K562 (cell line): ENCODE measurements around the gene HSD11B1. TPM values are rescaled to one million over a fixed set of nuclear protein-coding genes. Genes with fewer than 3 reads are reported as not detected.

Experiments used
- ATAC-seq: fragments of 200-7000 bp; cut with Tn5 transposase; 3 replicates; pipeline ENCODE4 v1.9.1; 2020; ENCODE audit warnings: moderate library complexity
- BruUV-seq: library from RNA; stranded (reverse); fragments of 400-500 nt; replicated peaks from 2 replicates; lab custom pipeline; 2021; lab: Mats Ljungman, UMichigan
- CTCF ChIA-PET: fragments of 300-600 bp; formaldehyde crosslinking; extraction: SDS; loops from one replicate; lab custom pipeline; 2021; ENCODE audit warnings: low intra/inter-chr PET ratio; lab: Yijun Ruan, JAX
- POLR2A ChIA-PET: fragments of 300-600, 350-650 bp; sonication (Branson Sonifier 250); formaldehyde crosslinking; extraction: SDS; loops from one replicate; lab custom pipeline; 2021; ENCODE audit warnings: antibody characterized with exemption, inconsistent platforms; lab: Yijun Ruan, JAX
- DNase-seq, 4 experiments: peaks; one replicate each; pipeline versions ENCODE4 v3.0.0 to v3.0.0-alpha.2; 2011 to 2018; ENCODE audit warnings: low spot score in 3 of 4, mixed read lengths in 3 of 4; ENCODE audit errors: extremely low read depth in 1 of 4
- FAIRE-seq: peaks from 2 replicates; lab custom pipeline; 2011; peaks lifted over from hg19 to GRCh38; lab: Jason Lieb, UNC
- H2AFZ ChIP-seq: 2 replicates; pipeline ENCODE4 v1.6.0; 2011; ENCODE audit warnings: low read depth, low read length, control low read depth, inconsistent platforms
- H3K27ac ChIP-seq: fragments of 200-600 bp; 3 replicates; pipeline ENCODE4 v1.8.0; 2011; ENCODE audit warnings: low read depth, mild to moderate bottlenecking, control low read depth, inconsistent platforms, low read length, moderate library complexity, mixed read lengths; ENCODE audit errors: extremely low read depth
- H3K27me3 ChIP-seq, 2 experiments: fragments of 300-600 bp in 1 of 2; 2 replicates in 1 of 2; 3 replicates in 1 of 2; pipeline versions ENCODE4 v1.6.0 to v1.8.0; 2011; ENCODE audit warnings: inconsistent platforms in 2 of 2, low read length in 2 of 2, mild to moderate bottlenecking in 1 of 2, mixed read lengths in 1 of 2, moderate library complexity in 1 of 2; ENCODE audit not compliant: control insufficient read depth in 2 of 2, insufficient read depth in 2 of 2
- H3K36me3 ChIP-seq: fragments of 300-600 bp; 3 replicates; pipeline ENCODE4 v1.8.0; 2011; ENCODE audit warnings: mild to moderate bottlenecking, low read length, inconsistent platforms; ENCODE audit not compliant: control insufficient read depth, insufficient read depth
- H3K4me1 ChIP-seq, 2 experiments: fragments of 200-600 bp in 1 of 2; replicated peaks in 1 of 2; 2 replicates in 1 of 2; 3 replicates in 1 of 2; pipeline versions ENCODE4 v1.5.1 to v1.8.0; 2011; ENCODE audit warnings: inconsistent platforms in 2 of 2, low read length in 2 of 2, mild to moderate bottlenecking in 1 of 2, mixed read lengths in 1 of 2, moderate library complexity in 1 of 2; ENCODE audit not compliant: control insufficient read depth in 2 of 2, insufficient read depth in 2 of 2
- H3K4me2 ChIP-seq: 2 replicates; pipeline ENCODE4 v1.6.1; 2011; ENCODE audit warnings: low read length, control low read depth, inconsistent platforms, mixed read lengths; ENCODE audit not compliant: insufficient read depth
- H3K4me3 ChIP-seq: fragments of 200-600 bp; sonication (generic), shearing (Covaris generic); 2 replicates; pipeline ENCODE4 v1.5.1; 2016; ENCODE audit warnings: control low read depth, inconsistent platforms
- H3K79me2 ChIP-seq: fragments of 200-600 bp; 3 replicates; pipeline ENCODE4 v1.8.0; 2011; ENCODE audit warnings: low read length, inconsistent platforms; ENCODE audit not compliant: control insufficient read depth, insufficient read depth
- H3K9ac ChIP-seq, 2 experiments: 2 replicates each; pipeline versions ENCODE4 v1.6.0 to v1.6.1; 2011; ENCODE audit warnings: low read depth in 2 of 2, low read length in 2 of 2, control low read depth in 1 of 2, inconsistent platforms in 1 of 2, mild to moderate bottlenecking in 1 of 2, mixed read lengths in 1 of 2; ENCODE audit not compliant: insufficient read depth in 1 of 2
- H3K9me1 ChIP-seq: one replicate; pipeline ENCODE4 v1.6.0; 2011; ENCODE audit warnings: inconsistent platforms, mild to moderate bottlenecking, low read length, moderate library complexity; ENCODE audit not compliant: control insufficient read depth, insufficient read depth
- H3K9me3 ChIP-seq: replicated peaks from 2 replicates; pipeline ENCODE4 v1.5.1; 2011; ENCODE audit warnings: low read depth, low read length, inconsistent platforms; ENCODE audit not compliant: control insufficient read depth, insufficient read depth
- H4K20me1 ChIP-seq: replicated peaks from 2 replicates; pipeline ENCODE4 v1.6.1; 2011; ENCODE audit warnings: low read length, inconsistent platforms, mixed read lengths; ENCODE audit not compliant: control insufficient read depth, insufficient read depth
- ASH1L ChIP-seq: fragments of 450-650 bp; IDR thresholded peaks from 2 replicates; pipeline ENCODE4 v1.6.1; 2018; ENCODE audit warnings: borderline replicate concordance, mild to moderate bottlenecking, low read depth; ENCODE audit not compliant: partially characterized antibody
- CSDE1 ChIP-seq, 2 experiments: fragments of 450-650 bp; IDR thresholded peaks; 2 replicates each; pipeline ENCODE4 v1.6.1; 2016; ENCODE audit warnings: mild to moderate bottlenecking in 1 of 2
- GTF3C2 ChIP-seq: IDR thresholded peaks from 3 replicates; pipeline ENCODE4 v1.6.1; 2011; ENCODE audit warnings: borderline replicate concordance, mild to moderate bottlenecking, moderate library complexity; ENCODE audit not compliant: insufficient read length; ENCODE audit errors: extremely low read depth
- RBM39 ChIP-seq: fragments of 200-400 bp; formaldehyde crosslinking; optimal IDR thresholded peaks from 2 replicates; pipeline ENCODE3; 2018; ENCODE audit warnings: low read depth, low read length
- RFX7 ChIP-seq: fragments of 250-450 bp; sonication (Bioruptor Pico); IDR thresholded peaks from 2 replicates; pipeline ENCODE4 v1.5.1; 2021; ENCODE audit warnings: mild to moderate bottlenecking
- SMARCC2 ChIP-seq: fragments of 450-650 bp; IDR thresholded peaks from 2 replicates; pipeline ENCODE4 v1.6.1; 2017; ENCODE audit warnings: antibody characterized with exemption, moderate library complexity, mild to moderate bottlenecking, low read depth
- STAG1 ChIP-seq: sonication (generic); formaldehyde crosslinking; IDR thresholded peaks from 2 replicates; pipeline ENCODE4 v1.5.0; 2020; ENCODE audit warnings: missing genetic modification reagents, borderline replicate concordance
- WGBS: fragments of 100-300 bp; shearing (Covaris generic); methylation state at CpG from one replicate; pipeline ENCODE4 v1.1.6; 2016; ENCODE audit warnings: low coverage, mixed read lengths; ENCODE audit not compliant: insufficient coverage; ENCODE audit errors: missing lambda C conversion rate; 5-methylcytosine and 5-hydroxymethylcytosine counted together
- in situ Hi-C: fragments of 300-500 bp; cut with MboI; formaldehyde crosslinking; loops from 4 replicates; pipeline ENCODE4 v1.15.0; 2018; ENCODE audit warnings: inconsistent platforms, mixed read lengths
- intact Hi-C: fragments of 100-400 bp; cut with micrococcal nuclease; formaldehyde crosslinking; loops from 2 replicates; pipeline ENCODE4 v1.14.2; 2022
- polyA plus RNA-seq, 8 experiments: library from polyadenylated mRNA; depleted of rRNA in 4 of 8; stranded (reverse) in 5 of 8; unstranded in 3 of 8; fragments of >200 nt; fragmentation: Nextera tagmentation in 2 of 8; fragmentation: Illumina TruSeq in 1 of 8; extraction: Ambion mirVana in 2 of 8; extraction: Trizol in 1 of 8; gene quantifications; 2 replicates each; pipeline versions ENCODE4 v1.2.1 to v1.2.3, GENCODE V29; 2011 to 2014; ENCODE audit warnings: inconsistent platforms in 1 of 8, missing spikeins in 1 of 8
- total RNA-seq, 7 experiments: library from RNA; depleted of rRNA in 6 of 7; stranded (reverse); fragments of >200 nt in 6 of 7; fragmentation: Illumina TruSeq in 2 of 7; extraction: Trizol in 2 of 7; gene quantifications; 2 replicates each; pipeline versions ENCODE4 v1.2.1 to v1.2.3, GENCODE V29; 2011 to 2021; ENCODE audit warnings: low replicate concordance in 1 of 7
- TF ChIP-seq, protein P1 (sequence below): sonication (generic); formaldehyde crosslinking; IDR thresholded peaks from 2 replicates; pipeline ENCODE4 v1.8.1; 2023; ENCODE audit warnings: mild to moderate bottlenecking, missing genetic modification reagents

HSD11B1 gene
- total and polyA plus RNA-seq, 9 of the 15 experiments (the other 6 are each of a cell fraction or from before 2014, with no cell fraction given), result 0.04 to 0.16 TPM; not detected in 7

DNA sequence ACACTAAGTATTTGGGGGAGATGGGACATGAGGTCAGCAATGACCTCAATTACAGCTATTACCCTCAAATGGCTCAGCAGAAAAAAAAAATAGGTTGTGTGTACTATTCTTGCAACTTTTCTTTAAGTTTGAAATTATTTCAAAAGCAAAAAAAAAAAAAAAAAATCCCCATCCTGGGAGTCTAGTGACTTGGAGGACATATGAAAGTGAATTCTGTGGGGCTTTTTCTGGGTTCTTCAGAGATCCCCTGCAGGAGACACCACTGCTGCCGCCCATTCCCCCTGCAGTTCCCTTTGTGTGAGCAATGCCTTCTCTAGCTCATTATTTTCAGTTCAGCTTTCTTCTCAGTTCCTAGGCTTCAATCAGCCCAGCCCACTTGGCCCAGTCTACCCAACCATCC lies 16.7 kb downstream of the HSD11B1 start:
- ChIA-PET CTCF (no interaction called here), POLR2A (interaction anchor here (0.6 kb wide), 1 partner anchor 383 kb away, joined by 3 read pairs; no protein-coding TSS in a partner anchor)
- intact Hi-C loops (no loop called here), in situ Hi-C loops (no loop called here)
- H3K4me3 ChIP-seq, result no peak overlapping the region
- BruUV-seq, result no TSS peak
- FAIRE-seq (no peak), ATAC-seq (no peak), DNase-seq (no peak)
- no peak overlapping the region for H3K4me2 ChIP-seq
- no peaks in the 10 kb centered on the region for H3K79me2 ChIP-seq
- WGBS, result 0% methylated on average over 1 of the region's 1 CpG
- H2AFZ ChIP-seq, result no peak overlapping the region
- no peak overlapping the region for H3K27ac ChIP-seq
- no peaks in the 10 kb centered on the region for H3K9me1 ChIP-seq
- no peak for TF ChIP-seq STAG1 (CRISPR knock-in tag)
- TF ChIP-seq CSDE1 (IDR thresholded peaks at IDR 0.05), result no peak
- no peak for TF ChIP-seq ASH1L
- TF ChIP-seq SMARCC2, result no peak
- TF ChIP-seq GTF3C2, result no peak
- TF ChIP-seq, protein P1, sequence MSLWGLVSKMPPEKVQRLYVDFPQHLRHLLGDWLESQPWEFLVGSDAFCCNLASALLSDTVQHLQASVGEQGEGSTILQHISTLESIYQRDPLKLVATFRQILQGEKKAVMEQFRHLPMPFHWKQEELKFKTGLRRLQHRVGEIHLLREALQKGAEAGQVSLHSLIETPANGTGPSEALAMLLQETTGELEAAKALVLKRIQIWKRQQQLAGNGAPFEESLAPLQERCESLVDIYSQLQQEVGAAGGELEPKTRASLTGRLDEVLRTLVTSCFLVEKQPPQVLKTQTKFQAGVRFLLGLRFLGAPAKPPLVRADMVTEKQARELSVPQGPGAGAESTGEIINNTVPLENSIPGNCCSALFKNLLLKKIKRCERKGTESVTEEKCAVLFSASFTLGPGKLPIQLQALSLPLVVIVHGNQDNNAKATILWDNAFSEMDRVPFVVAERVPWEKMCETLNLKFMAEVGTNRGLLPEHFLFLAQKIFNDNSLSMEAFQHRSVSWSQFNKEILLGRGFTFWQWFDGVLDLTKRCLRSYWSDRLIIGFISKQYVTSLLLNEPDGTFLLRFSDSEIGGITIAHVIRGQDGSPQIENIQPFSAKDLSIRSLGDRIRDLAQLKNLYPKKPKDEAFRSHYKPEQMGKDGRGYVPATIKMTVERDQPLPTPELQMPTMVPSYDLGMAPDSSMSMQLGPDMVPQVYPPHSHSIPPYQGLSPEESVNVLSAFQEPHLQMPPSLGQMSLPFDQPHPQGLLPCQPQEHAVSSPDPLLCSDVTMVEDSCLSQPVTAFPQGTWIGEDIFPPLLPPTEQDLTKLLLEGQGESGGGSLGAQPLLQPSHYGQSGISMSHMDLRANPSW (CRISPR knock-in tag), result no peak
- TF ChIP-seq RBM39, result no peak
- TF ChIP-seq RFX7 (CRISPR knock-in tag), result no peak
- no peaks in the 10 kb centered on the region for H3K36me3 ChIP-seq
- H3K9ac ChIP-seq, result no peak overlapping the region
- peaks cover 0 to 5% of the 10 kb centered on the region in 2 experiments; a peak in 3 of 5 replicates for H3K27me3 ChIP-seq
- no peaks in the 10 kb centered on the region for H3K9me3 ChIP-seq
- H4K20me1 ChIP-seq, result no peaks in the 10 kb centered on the region
- H3K4me1 ChIP-seq, result no peaks in the 10 kb centered on the region; a peak in 1 of 5 replicates
